GM12878 (cell line): ENCODE results near the gene ACBD5. TPM values are rescaled to one million over a fixed set of nuclear protein-coding genes. Genes with fewer than 3 reads are reported as not detected.

Experiments
- BACH1 ChIP-seq: fragments of 450-650 bp; IDR thresholded peaks from 2 replicates; pipeline ENCODE4 v1.6.1; 2017; ENCODE audit warnings: mild to moderate bottlenecking, borderline replicate concordance
- CBX3 ChIP-seq: fragments of 200-600 bp; sonication (generic); IDR thresholded peaks from 2 replicates; pipeline ENCODE4 v1.6.1; 2016; ENCODE audit warnings: low read depth, borderline replicate concordance
- HDGF ChIP-seq: fragments of 450-650 bp; IDR thresholded peaks from 2 replicates; pipeline ENCODE4 v1.6.1; 2016; ENCODE audit warnings: antibody characterized with exemption
- IKZF1 ChIP-seq: fragments of 450-650 bp; conservative IDR thresholded peaks from 2 replicates; pipeline ENCODE4 v1.6.1; 2017; ENCODE audit warnings: antibody characterized with exemption, mild to moderate bottlenecking
- IRF4 ChIP-seq: IDR thresholded peaks from 2 replicates; pipeline ENCODE4 v1.6.1; 2011; ENCODE audit warnings: low read depth, low read length
- PAX8 ChIP-seq: fragments of 450-650 bp; IDR thresholded peaks from 2 replicates; pipeline ENCODE4 v1.6.1; 2017; ENCODE audit warnings: mild to moderate bottlenecking, moderate library complexity
- PKNOX1 ChIP-seq: fragments of 450-650 bp; IDR thresholded peaks from 2 replicates; pipeline ENCODE4 v1.6.1; 2016; ENCODE audit warnings: mild to moderate bottlenecking
- POLR2AphosphoS2 ChIP-seq: IDR thresholded peaks from 2 replicates; pipeline ENCODE4 v1.6.1; 2011; ENCODE audit warnings: low read depth, mild to moderate bottlenecking, low read length, improper control_type of control experiment, moderate library complexity
- RB1 ChIP-seq: fragments of 450-650 bp; formaldehyde crosslinking; IDR thresholded peaks from 2 replicates; pipeline ENCODE4 v1.6.1; 2017; ENCODE audit warnings: mild to moderate bottlenecking, borderline replicate concordance
- RELA ChIP-seq: fragments of 450-650 bp; IDR thresholded peaks from 2 replicates; pipeline ENCODE4 v1.8.0; 2014; ENCODE audit warnings: borderline replicate concordance; ENCODE audit not compliant: partially characterized antibody
- RFX5 ChIP-seq: IDR thresholded peaks from 2 replicates; pipeline ENCODE4 v1.6.1; 2011; ENCODE audit warnings: low read depth, low read length, improper control_type of control experiment
- SIN3A ChIP-seq: IDR thresholded peaks from 2 replicates; pipeline ENCODE4 v1.6.1; 2012; ENCODE audit warnings: low read depth, low read length, improper control_type of control experiment
- TBL1XR1 ChIP-seq: IDR thresholded peaks from 2 replicates; pipeline ENCODE4 v1.6.1; 2012; ENCODE audit warnings: low read depth, low read length, improper control_type of control experiment
- ZBTB4 ChIP-seq: fragments of 450-650 bp; formaldehyde crosslinking; IDR thresholded peaks from 2 replicates; pipeline ENCODE4 v1.4.0; 2022; ENCODE audit warnings: mild to moderate bottlenecking, moderate library complexity
- ZNF207 ChIP-seq: fragments of 450-650 bp; IDR thresholded peaks from 2 replicates; pipeline ENCODE4 v1.6.1; 2014; ENCODE audit warnings: antibody characterized with exemption, mild to moderate bottlenecking, borderline replicate concordance
- ZNF592 ChIP-seq: fragments of 450-650 bp; IDR thresholded peaks from 2 replicates; pipeline ENCODE4 v1.6.1; 2017; ENCODE audit warnings: mild to moderate bottlenecking, moderate library complexity
- ZNF622 ChIP-seq: fragments of 450-650 bp; IDR thresholded peaks from 2 replicates; pipeline ENCODE4 v1.6.1; 2017; ENCODE audit warnings: mild to moderate bottlenecking, inconsistent platforms
- ZNF687 ChIP-seq: fragments of 450-650 bp; IDR thresholded peaks from 2 replicates; pipeline ENCODE4 v1.6.1; 2017; ENCODE audit warnings: mild to moderate bottlenecking, moderate library complexity
- polyA plus RNA-seq, 11 experiments: library from polyadenylated mRNA; depleted of rRNA in 4 of 11; unstranded in 6 of 11; stranded (reverse) in 5 of 11; fragments of >200 nt; fragmentation: Nextera tagmentation in 4 of 11; fragmentation: Illumina TruSeq in 1 of 11; extraction: Ambion mirVana in 4 of 11; extraction: Trizol in 1 of 11; gene quantifications; 1 replicate in 1 of 11; 2 replicates in 10 of 11; pipeline versions ENCODE4 v1.2.1 to v1.2.3, GENCODE V29; 2011 to 2016; ENCODE audit warnings: inconsistent platforms in 2 of 11, missing spikeins in 2 of 11, low read depth in 1 of 11
- total RNA-seq, 4 experiments: library from RNA; depleted of rRNA in 3 of 4; stranded (reverse); fragments of >200 nt in 3 of 4; fragmentation: Illumina TruSeq in 1 of 4; extraction: Trizol in 1 of 4; gene quantifications; 2 replicates each; pipeline versions ENCODE4 v1.2.1 to v1.2.3, GENCODE V29; 2013 to 2021

Gene ACBD5
- total and polyA plus RNA-seq, 10 of the 15 experiments (the other 5 are each of a cell fraction or from before 2014, with no cell fraction given), result 2.4 to 22.3 (median 12.4) TPM

- TF ChIP-seq PKNOX1, result no peak
- peak; percentile 88 for TF ChIP-seq ZNF687
- TF ChIP-seq CBX3, result no peak
- TF ChIP-seq IRF4, result no peak
- TF ChIP-seq ZNF592, result 0 out of 2 replicates have a peak, but pooled peaks have one; percentile 28
- TF ChIP-seq ZNF207, result peak; percentile 78; the same call in 1 of the 2 replicates
- no peak for TF ChIP-seq TBL1XR1
- no peak for TF ChIP-seq SIN3A
- TF ChIP-seq PAX8, result no peak
- no peak for TF ChIP-seq RFX5
- TF ChIP-seq ZNF622, result no peak
- TF ChIP-seq RB1, result peak; percentile 75; the same call in 1 of the 2 replicates
- TF ChIP-seq IKZF1, result peak; percentile 83
- TF ChIP-seq BACH1, result peak; percentile 66; the same call in 1 of the 2 replicates
- TF ChIP-seq POLR2AphosphoS2, result peak; percentile 73; the same call in 1 of the 2 replicates
- TF ChIP-seq HDGF, result peak; percentile 74; the same call in 1 of the 2 replicates
- no peak for TF ChIP-seq ZBTB4 (CRISPR knock-in tag)
- TF ChIP-seq RELA, result no peak
Measured at GRCh38 chr10:27252267-27253000, 11.8 kb upstream of the ACBD5 start (continued).
